SK-N-SH (cell line): ENCODE measurements around the gene RALGDS.

Source experiments
- EP300 ChIP-seq, 2 experiments: IDR thresholded peaks; 2 replicates each; pipeline versions ENCODE4 v1.4.0 to v1.6.1; 2012; ENCODE audit warnings: borderline replicate concordance in 1 of 2, low read depth in 1 of 2, low read length in 1 of 2
- MXI1 ChIP-seq: IDR thresholded peaks from 2 replicates; pipeline ENCODE4 v1.6.1; 2012; ENCODE audit warnings: mild to moderate bottlenecking, low read depth, low read length, improper control_type of control experiment
- POLR2AphosphoS5 ChIP-seq: IDR thresholded peaks from 2 replicates; pipeline ENCODE4 v1.6.1; 2012; ENCODE audit warnings: low read depth, low read length
- TF ChIP-seq, protein P1 (sequence below): fragments of 200-600 bp; sonication (generic); IDR thresholded peaks from 2 replicates; pipeline ENCODE4 v1.6.1; 2017; ENCODE audit warnings: antibody characterized with exemption, mild to moderate bottlenecking, moderate library complexity
- TF ChIP-seq, protein P2 (sequence below): IDR thresholded peaks from 2 replicates; pipeline ENCODE4 v1.6.1; 2012; ENCODE audit warnings: mild to moderate bottlenecking, low read depth, low read length, moderate library complexity

- no peak for TF ChIP-seq MXI1
- no peak for TF ChIP-seq POLR2AphosphoS5
- TF ChIP-seq EP300 (IDR thresholded peaks at IDR 0.05; ENCODE audit: borderline replicate concordance in 1 of 2, low read depth in 1 of 2, low read length in 1 of 2): no peak
- TF ChIP-seq, protein P1, sequence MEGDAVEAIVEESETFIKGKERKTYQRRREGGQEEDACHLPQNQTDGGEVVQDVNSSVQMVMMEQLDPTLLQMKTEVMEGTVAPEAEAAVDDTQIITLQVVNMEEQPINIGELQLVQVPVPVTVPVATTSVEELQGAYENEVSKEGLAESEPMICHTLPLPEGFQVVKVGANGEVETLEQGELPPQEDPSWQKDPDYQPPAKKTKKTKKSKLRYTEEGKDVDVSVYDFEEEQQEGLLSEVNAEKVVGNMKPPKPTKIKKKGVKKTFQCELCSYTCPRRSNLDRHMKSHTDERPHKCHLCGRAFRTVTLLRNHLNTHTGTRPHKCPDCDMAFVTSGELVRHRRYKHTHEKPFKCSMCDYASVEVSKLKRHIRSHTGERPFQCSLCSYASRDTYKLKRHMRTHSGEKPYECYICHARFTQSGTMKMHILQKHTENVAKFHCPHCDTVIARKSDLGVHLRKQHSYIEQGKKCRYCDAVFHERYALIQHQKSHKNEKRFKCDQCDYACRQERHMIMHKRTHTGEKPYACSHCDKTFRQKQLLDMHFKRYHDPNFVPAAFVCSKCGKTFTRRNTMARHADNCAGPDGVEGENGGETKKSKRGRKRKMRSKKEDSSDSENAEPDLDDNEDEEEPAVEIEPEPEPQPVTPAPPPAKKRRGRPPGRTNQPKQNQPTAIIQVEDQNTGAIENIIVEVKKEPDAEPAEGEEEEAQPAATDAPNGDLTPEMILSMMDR: no peak
- TF ChIP-seq, protein P2, sequence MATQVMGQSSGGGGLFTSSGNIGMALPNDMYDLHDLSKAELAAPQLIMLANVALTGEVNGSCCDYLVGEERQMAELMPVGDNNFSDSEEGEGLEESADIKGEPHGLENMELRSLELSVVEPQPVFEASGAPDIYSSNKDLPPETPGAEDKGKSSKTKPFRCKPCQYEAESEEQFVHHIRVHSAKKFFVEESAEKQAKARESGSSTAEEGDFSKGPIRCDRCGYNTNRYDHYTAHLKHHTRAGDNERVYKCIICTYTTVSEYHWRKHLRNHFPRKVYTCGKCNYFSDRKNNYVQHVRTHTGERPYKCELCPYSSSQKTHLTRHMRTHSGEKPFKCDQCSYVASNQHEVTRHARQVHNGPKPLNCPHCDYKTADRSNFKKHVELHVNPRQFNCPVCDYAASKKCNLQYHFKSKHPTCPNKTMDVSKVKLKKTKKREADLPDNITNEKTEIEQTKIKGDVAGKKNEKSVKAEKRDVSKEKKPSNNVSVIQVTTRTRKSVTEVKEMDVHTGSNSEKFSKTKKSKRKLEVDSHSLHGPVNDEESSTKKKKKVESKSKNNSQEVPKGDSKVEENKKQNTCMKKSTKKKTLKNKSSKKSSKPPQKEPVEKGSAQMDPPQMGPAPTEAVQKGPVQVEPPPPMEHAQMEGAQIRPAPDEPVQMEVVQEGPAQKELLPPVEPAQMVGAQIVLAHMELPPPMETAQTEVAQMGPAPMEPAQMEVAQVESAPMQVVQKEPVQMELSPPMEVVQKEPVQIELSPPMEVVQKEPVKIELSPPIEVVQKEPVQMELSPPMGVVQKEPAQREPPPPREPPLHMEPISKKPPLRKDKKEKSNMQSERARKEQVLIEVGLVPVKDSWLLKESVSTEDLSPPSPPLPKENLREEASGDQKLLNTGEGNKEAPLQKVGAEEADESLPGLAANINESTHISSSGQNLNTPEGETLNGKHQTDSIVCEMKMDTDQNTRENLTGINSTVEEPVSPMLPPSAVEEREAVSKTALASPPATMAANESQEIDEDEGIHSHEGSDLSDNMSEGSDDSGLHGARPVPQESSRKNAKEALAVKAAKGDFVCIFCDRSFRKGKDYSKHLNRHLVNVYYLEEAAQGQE: no peak
Observed at GRCh38 chr9:133108794-133109641, 12.0 kb downstream of the RALGDS start.
